ENCODE measurements around the gene GRIA4. TPM values are rescaled to one million over a fixed set of nuclear protein-coding genes. Genes with fewer than 3 reads are reported as not detected.

The GRIA4 gene
- total and polyA plus RNA-seq, 2 of the 13 experiments (the other 11 are each of a cell fraction or from before 2014, with no cell fraction given): not detected

DNA sequence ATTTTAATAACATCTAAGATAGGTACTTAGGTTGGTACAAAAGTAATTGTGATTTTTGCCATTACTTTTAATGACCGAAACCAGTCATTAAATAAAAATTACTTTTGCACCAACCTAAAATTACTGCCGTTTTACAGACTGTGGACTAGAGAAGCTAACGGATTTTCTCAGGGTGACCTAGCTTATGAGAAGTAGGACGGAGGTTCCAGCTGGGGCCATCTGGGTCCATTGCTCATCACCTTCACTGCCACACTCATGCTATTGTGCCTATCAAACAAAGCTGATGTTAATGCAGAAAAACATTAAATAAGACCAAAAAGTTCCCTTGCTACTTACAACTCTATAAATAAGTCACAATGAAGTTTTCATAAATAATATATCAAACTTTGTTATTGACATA, 38.9 kb downstream of the GRIA4 start:
- Histone ChIP-seq H3K27me3 (ENCODE audit: control insufficient read depth in 1 of 2, insufficient read depth in 2 of 2, low read length in 2 of 2) (no peaks in the 10 kb centered on the region), H3K4me1 (ENCODE audit: insufficient read depth, low read length) (no peaks in the 10 kb centered on the region), H2AFZ (ENCODE audit: low read length) (no peak overlapping the region), H3K36me3 (replicated peaks in 1 of 2; ENCODE audit: control insufficient read depth in 1 of 2, insufficient read depth in 2 of 2, low read length in 2 of 2) (no peaks in the 10 kb centered on the region), H3K9ac (ENCODE audit: insufficient read depth, low read depth, low read length) (no peak overlapping the region), H3K27ac (ENCODE audit: extremely low read length, insufficient read depth, low read length) (no peak overlapping the region), H3K9me3 (ENCODE audit: low read length) (peaks cover 3% of the 10 kb centered on the region), H3K79me2 (ENCODE audit: insufficient read depth, low read length) (no peaks in the 10 kb centered on the region), H3K4me3 (replicated peaks in 1 of 3; ENCODE audit: insufficient read depth in 1 of 3, low read depth in 2 of 3, low read length in 3 of 3) (no peak overlapping the region), H4K20me1 (ENCODE audit: insufficient read depth, low read length) (no peaks in the 10 kb centered on the region), H3K4me2 (ENCODE audit: low read depth, low read length) (no peak overlapping the region)
- no TSS peak for BruUV-seq (replicated peaks)
- intact Hi-C loops (cut with micrococcal nuclease; ENCODE audit: unreplicated experiment) (no loop called here), in situ Hi-C loops (cut with HindIII; ENCODE audit: extremely low pct_ligation_motif_present, low pct_unique_long_range_greater_than_20kb) (no loop called here)
- ChIA-PET POLR2A (no interaction called here), CTCF (ENCODE audit: low intra/inter-chr PET ratio, low total read pairs) (no interaction called here)
- no peak for DNase-seq (ENCODE audit: low spot score)
- WGBS (ENCODE audit: low lambda C conversion rate): 2% methylated on average over 4 of the region's 4 CpGs
- ATAC-seq: no peak
- no peak for FAIRE-seq
- no peak for TF ChIP-seq ZNF432 (CRISPR knock-in tag; IDR thresholded peaks at IDR 0.05; ENCODE audit: borderline replicate concordance)

GRCh38 chr11:105665281-105665680, 55.4 kb downstream of the GRIA4 start:
- no peaks in the 10 kb centered on the region for H3K27me3 ChIP-seq (ENCODE audit: control insufficient read depth in 1 of 2, insufficient read depth in 2 of 2, low read length in 2 of 2)
- DNase-seq (ENCODE audit: low spot score) (no peak), ATAC-seq (no peak), FAIRE-seq (no peak)
- no peaks in the 10 kb centered on the region for H3K9me3 ChIP-seq (ENCODE audit: low read length)
- no peaks in the 10 kb centered on the region for H4K20me1 ChIP-seq (ENCODE audit: insufficient read depth, low read length)
- no peaks in the 10 kb centered on the region for H3K36me3 ChIP-seq (replicated peaks in 1 of 2; ENCODE audit: control insufficient read depth in 1 of 2, insufficient read depth in 2 of 2, low read length in 2 of 2)
- H3K79me2 ChIP-seq (ENCODE audit: insufficient read depth, low read length): no peaks in the 10 kb centered on the region
- no TSS peak for BruUV-seq (replicated peaks)
- H3K4me3 ChIP-seq (replicated peaks in 1 of 3; ENCODE audit: insufficient read depth in 1 of 3, low read depth in 2 of 3, low read length in 3 of 3): no peak overlapping the region
- no peak overlapping the region for H3K9ac ChIP-seq (ENCODE audit: insufficient read depth, low read depth, low read length)
- H2AFZ ChIP-seq (ENCODE audit: low read length): no peak overlapping the region
- H3K4me1 ChIP-seq (ENCODE audit: insufficient read depth, low read length): no peaks in the 10 kb centered on the region
- POLR2A ChIA-PET: no interaction called here
- CTCF ChIA-PET (ENCODE audit: low intra/inter-chr PET ratio, low total read pairs): no interaction called here
- no peak overlapping the region for H3K27ac ChIP-seq (ENCODE audit: extremely low read length, insufficient read depth, low read length)
- intact Hi-C loops (cut with micrococcal nuclease; ENCODE audit: unreplicated experiment) (no loop called here), in situ Hi-C loops (cut with HindIII; ENCODE audit: extremely low pct_ligation_motif_present, low pct_unique_long_range_greater_than_20kb) (no loop called here)
- H3K4me2 ChIP-seq (ENCODE audit: low read depth, low read length): no peak overlapping the region
- 1% methylated on average over 4 of the region's 4 CpGs for WGBS (ENCODE audit: low lambda C conversion rate)
- no peak for TF ChIP-seq ZNF496 (CRISPR knock-in tag; IDR thresholded peaks at IDR 0.05; ENCODE audit: insufficient replicate concordance)
- TF ChIP-seq, protein P1, sequence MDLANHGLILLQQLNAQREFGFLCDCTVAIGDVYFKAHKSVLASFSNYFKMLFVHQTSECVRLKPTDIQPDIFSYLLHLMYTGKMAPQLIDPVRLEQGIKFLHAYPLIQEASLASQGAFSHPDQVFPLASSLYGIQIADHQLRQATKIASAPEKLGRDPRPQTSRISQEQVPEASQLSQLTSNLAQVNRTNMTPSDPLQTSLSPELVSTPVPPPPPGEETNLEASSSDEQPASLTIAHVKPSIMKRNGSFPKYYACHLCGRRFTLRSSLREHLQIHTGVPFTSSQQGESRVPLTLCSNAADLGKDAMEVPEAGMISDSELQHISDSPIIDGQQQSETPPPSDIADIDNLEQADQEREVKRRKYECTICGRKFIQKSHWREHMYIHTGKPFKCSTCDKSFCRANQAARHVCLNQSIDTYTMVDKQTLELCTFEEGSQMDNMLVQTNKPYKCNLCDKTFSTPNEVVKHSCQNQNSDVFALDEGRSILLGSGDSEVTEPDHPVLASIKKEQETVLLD (CRISPR knock-in tag; IDR thresholded peaks at IDR 0.05; ENCODE audit: low read depth): no peak
- TF ChIP-seq ZBED4 (CRISPR knock-in tag; IDR thresholded peaks at IDR 0.05; ENCODE audit: borderline replicate concordance): no peak
- TF ChIP-seq RFX1 (IDR thresholded peaks at IDR 0.05): no peak
- TF ChIP-seq ZNF773 (CRISPR knock-in tag; IDR thresholded peaks at IDR 0.05; ENCODE audit: borderline replicate concordance): no peak
- no peak for TF ChIP-seq ZFP82 (CRISPR knock-in tag; IDR thresholded peaks at IDR 0.05; ENCODE audit: borderline replicate concordance)
- TF ChIP-seq REXO4 (CRISPR knock-in tag; IDR thresholded peaks at IDR 0.05; ENCODE audit: borderline replicate concordance): no peak
- no peak for TF ChIP-seq FOXP1 (IDR thresholded peaks at IDR 0.05)
- TF ChIP-seq FOXP1 (CRISPR knock-in tag; IDR thresholded peaks at IDR 0.05): no peak
- TF ChIP-seq, protein P2, sequence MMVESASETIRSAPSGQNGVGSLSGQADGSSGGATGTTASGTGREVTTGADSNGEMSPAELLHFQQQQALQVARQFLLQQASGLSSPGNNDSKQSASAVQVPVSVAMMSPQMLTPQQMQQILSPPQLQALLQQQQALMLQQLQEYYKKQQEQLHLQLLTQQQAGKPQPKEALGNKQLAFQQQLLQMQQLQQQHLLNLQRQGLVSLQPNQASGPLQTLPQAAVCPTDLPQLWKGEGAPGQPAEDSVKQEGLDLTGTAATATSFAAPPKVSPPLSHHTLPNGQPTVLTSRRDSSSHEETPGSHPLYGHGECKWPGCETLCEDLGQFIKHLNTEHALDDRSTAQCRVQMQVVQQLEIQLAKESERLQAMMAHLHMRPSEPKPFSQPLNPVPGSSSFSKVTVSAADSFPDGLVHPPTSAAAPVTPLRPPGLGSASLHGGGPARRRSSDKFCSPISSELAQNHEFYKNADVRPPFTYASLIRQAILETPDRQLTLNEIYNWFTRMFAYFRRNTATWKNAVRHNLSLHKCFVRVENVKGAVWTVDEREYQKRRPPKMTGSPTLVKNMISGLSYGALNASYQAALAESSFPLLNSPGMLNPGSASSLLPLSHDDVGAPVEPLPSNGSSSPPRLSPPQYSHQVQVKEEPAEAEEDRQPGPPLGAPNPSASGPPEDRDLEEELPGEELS (CRISPR knock-in tag; IDR thresholded peaks at IDR 0.05): no peak
- TF ChIP-seq HMGA1 (CRISPR knock-in tag; conservative IDR thresholded peaks at IDR 0.05): no peak
- no peak for TF ChIP-seq ZEB1 (IDR thresholded peaks at IDR 0.05; ENCODE audit: insufficient replicate concordance, low read depth)
